ENCODE data around the gene AIRE.

The AIRE gene

DNA sequence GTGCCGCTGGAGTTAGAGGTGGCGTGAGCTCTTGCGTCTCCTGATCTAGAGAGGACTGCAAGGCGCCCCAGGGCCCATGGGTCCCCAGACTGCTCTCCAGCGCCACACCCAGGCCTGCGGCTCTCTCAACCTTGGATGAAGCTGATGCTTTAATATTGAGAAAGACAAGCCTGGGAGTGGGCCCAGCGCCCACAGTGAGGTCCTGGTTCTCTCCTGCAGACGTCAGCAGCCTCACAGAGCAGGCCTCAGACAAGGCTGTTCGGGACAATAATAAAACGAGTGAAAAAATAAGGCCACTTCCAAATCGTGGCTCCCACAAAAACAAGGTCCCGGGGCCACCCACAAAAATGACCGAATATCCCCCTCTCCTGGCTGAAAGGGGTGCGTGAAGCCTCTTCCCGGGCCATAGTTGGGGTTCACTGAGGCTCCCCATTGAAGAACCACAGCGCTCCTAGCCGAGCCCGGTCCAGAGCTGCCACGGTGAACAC is 18.0 kb upstream of the AIRE start:
- FAIRE-seq = no peak
- TF ChIP-seq PAX5 (IDR thresholded peaks at IDR 0.05; ENCODE audit: insufficient read depth, low read length, severe bottlenecking) (no peak), POLR2A (IDR thresholded peaks at IDR 0.05; ENCODE audit: low read depth, low read length) (no peak), SPI1 (IDR thresholded peaks at IDR 0.05; ENCODE audit: low read depth, low read length) (no peak), POLR2AphosphoS5 (IDR thresholded peaks at IDR 0.05; ENCODE audit: low read depth, low read length) (no peak), POU2F2 (IDR thresholded peaks at IDR 0.05; ENCODE audit: low read depth, low read length) (no peak), TAF1 (IDR thresholded peaks at IDR 0.05; ENCODE audit: low read depth, low read length) (no peak)
- no peak for DNase-seq (ENCODE audit: insufficient read length, low spot score)

DNA sequence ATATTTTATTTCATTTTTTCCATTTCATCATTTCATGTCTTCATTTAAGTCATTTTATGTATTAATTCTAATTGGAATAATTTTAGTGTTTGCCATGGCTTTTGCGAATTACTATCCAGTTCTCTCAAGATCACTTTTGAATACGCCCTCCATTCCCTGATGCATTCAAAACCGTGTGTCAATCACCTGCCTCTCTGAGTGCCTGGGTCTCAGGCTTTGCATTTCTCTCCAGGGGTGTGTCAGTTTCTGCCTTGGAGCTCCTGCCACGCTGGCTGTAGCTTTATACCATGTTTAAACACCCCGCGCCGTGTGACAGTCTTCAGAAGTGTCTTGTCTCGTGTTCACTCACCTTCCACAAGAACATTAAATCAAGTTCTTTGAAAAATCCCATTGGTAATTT is 16.6 kb upstream of the AIRE start:
- DNase-seq (ENCODE audit: insufficient read length, low spot score) = no peak
- TF ChIP-seq PAX5 (IDR thresholded peaks at IDR 0.05; ENCODE audit: insufficient read depth, low read length, severe bottlenecking) (no peak), POLR2AphosphoS5 (IDR thresholded peaks at IDR 0.05; ENCODE audit: low read depth, low read length) (no peak), POLR2A (IDR thresholded peaks at IDR 0.05; ENCODE audit: low read depth, low read length) (no peak), TAF1 (IDR thresholded peaks at IDR 0.05; ENCODE audit: low read depth, low read length) (no peak), POU2F2 (IDR thresholded peaks at IDR 0.05; ENCODE audit: low read depth, low read length) (no peak), SPI1 (IDR thresholded peaks at IDR 0.05; ENCODE audit: low read depth, low read length) (no peak)
- no peak for FAIRE-seq

- FAIRE-seq = no peak
- DNase-seq (ENCODE audit: insufficient read length, low spot score) = no peak
- TF ChIP-seq POU2F2 (IDR thresholded peaks at IDR 0.05; ENCODE audit: low read depth, low read length) (no peak), PAX5 (IDR thresholded peaks at IDR 0.05; ENCODE audit: insufficient read depth, low read length, severe bottlenecking) (no peak), TAF1 (IDR thresholded peaks at IDR 0.05; ENCODE audit: low read depth, low read length) (no peak), POLR2A (IDR thresholded peaks at IDR 0.05; ENCODE audit: low read depth, low read length) (no peak), SPI1 (IDR thresholded peaks at IDR 0.05; ENCODE audit: low read depth, low read length) (no peak), POLR2AphosphoS5 (IDR thresholded peaks at IDR 0.05; ENCODE audit: low read depth, low read length) (no peak)
Measured at GRCh38 chr21:44271558-44272283, 14.0 kb upstream of the AIRE start.

GRCh38 chr21:44272284-44272858 is 13.3 kb upstream of the AIRE start:
- FAIRE-seq (no peak), DNase-seq (ENCODE audit: insufficient read length, low spot score) (no peak)
- TF ChIP-seq POLR2A (IDR thresholded peaks at IDR 0.05; ENCODE audit: low read depth, low read length) (no peak), SPI1 (IDR thresholded peaks at IDR 0.05; ENCODE audit: low read depth, low read length) (no peak), TAF1 (IDR thresholded peaks at IDR 0.05; ENCODE audit: low read depth, low read length) (no peak), POU2F2 (IDR thresholded peaks at IDR 0.05; ENCODE audit: low read depth, low read length) (no peak), PAX5 (IDR thresholded peaks at IDR 0.05; ENCODE audit: insufficient read depth, low read length, severe bottlenecking) (no peak), POLR2AphosphoS5 (IDR thresholded peaks at IDR 0.05; ENCODE audit: low read depth, low read length) (no peak)

- no peak for FAIRE-seq
- TF ChIP-seq POU2F2 (IDR thresholded peaks at IDR 0.05; ENCODE audit: low read depth, low read length) (no peak), PAX5 (IDR thresholded peaks at IDR 0.05; ENCODE audit: insufficient read depth, low read length, severe bottlenecking) (no peak), TAF1 (IDR thresholded peaks at IDR 0.05; ENCODE audit: low read depth, low read length) (no peak), SPI1 (IDR thresholded peaks at IDR 0.05; ENCODE audit: low read depth, low read length) (no peak), POLR2AphosphoS5 (IDR thresholded peaks at IDR 0.05; ENCODE audit: low read depth, low read length) (no peak), POLR2A (IDR thresholded peaks at IDR 0.05; ENCODE audit: low read depth, low read length) (no peak)
Measured at GRCh38 chr21:44273046-44273445, 12.6 kb upstream of the AIRE start.

DNA sequence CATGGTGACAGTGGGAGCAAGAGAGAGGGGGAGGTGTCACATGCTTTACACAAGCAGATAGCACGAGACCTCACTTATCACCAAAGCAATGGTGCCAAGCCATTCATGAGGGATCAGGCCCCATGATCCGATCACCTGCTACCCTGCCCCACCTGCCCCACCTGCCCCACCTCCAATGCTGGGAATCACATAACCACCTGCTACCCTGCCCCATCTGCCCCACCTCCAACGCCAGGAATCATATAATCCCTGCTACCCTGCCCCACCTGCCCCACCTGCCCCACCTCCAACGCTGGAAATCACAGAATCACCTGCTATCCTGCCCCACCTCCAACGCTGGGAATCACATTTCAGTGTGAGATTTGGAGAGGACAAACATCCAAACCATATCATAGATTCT is 10.6 kb upstream of the AIRE start:
- no peak for FAIRE-seq
- no peak for DNase-seq (ENCODE audit: insufficient read length, low spot score)
- no peak for TF ChIP-seq SPI1 (IDR thresholded peaks at IDR 0.05; ENCODE audit: low read depth, low read length)
- no peak for TF ChIP-seq POLR2A (IDR thresholded peaks at IDR 0.05; ENCODE audit: low read depth, low read length)
- TF ChIP-seq TAF1 (IDR thresholded peaks at IDR 0.05; ENCODE audit: low read depth, low read length) = no peak
- TF ChIP-seq POU2F2 (IDR thresholded peaks at IDR 0.05; ENCODE audit: low read depth, low read length) = no peak
- TF ChIP-seq PAX5 (IDR thresholded peaks at IDR 0.05; ENCODE audit: insufficient read depth, low read length, severe bottlenecking) = no peak
- TF ChIP-seq POLR2AphosphoS5 (IDR thresholded peaks at IDR 0.05; ENCODE audit: low read depth, low read length) = no peak

More at GRCh38 chr21:44273046-44273445, 12.6 kb upstream of the AIRE start:
- no peak for DNase-seq (ENCODE audit: insufficient read length, low spot score)

DNA sequence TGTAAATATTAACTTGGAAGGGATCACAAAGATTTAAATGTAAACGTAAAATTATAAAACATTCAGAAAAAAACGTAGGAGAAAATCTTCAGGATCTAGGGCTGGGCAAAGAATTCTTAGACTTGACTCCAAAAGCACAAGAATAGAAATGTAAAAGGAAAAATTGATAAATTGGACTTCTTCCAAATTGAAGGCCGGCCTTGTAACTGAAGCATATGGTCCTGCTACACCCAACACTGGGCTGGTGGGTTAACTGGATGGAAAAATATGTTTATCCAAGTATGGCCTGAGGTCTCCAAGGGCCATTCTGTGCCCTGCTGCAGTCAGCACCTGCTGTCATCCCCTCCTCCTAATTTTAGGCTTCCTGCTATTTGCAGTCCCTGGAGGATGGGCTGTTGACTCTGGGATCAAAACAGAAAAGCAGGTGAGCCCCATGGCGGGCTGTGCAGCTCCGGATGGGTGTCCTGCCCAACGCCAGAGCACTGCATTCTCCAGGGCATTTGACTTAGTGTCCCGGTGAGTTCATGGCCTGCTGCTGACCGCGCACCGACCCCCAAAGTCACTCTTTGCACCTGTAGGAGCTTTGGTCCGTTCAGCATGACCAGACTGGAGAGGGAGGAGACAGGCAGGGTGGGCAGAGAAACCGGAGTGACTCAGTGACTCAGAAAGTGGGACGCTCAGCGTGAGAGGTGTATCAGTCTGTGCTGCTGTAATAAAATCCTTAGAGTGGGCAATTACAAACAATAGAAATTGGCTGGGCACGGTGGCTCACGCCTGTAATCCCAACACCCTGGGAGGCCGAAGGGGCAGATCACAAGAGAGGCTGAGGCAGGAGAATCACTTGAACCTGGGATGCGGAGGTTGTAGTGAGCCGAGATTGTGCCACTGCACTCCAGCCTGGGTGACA is 6.1 kb upstream of the AIRE start:
- no peak for FAIRE-seq

GRCh38 chr21:44281801-44282200 is 3.9 kb upstream of the AIRE start:
- FAIRE-seq = no peak
- no peak for DNase-seq (ENCODE audit: insufficient read length, low spot score)
- TF ChIP-seq PAX5 (IDR thresholded peaks at IDR 0.05; ENCODE audit: insufficient read depth, low read length, severe bottlenecking) (no peak), TAF1 (IDR thresholded peaks at IDR 0.05; ENCODE audit: low read depth, low read length) (no peak), POU2F2 (IDR thresholded peaks at IDR 0.05; ENCODE audit: low read depth, low read length) (no peak), SPI1 (IDR thresholded peaks at IDR 0.05; ENCODE audit: low read depth, low read length) (no peak), POLR2AphosphoS5 (IDR thresholded peaks at IDR 0.05; ENCODE audit: low read depth, low read length) (no peak), POLR2A (IDR thresholded peaks at IDR 0.05; ENCODE audit: low read depth, low read length) (no peak)

More for the DNA sequence above, 6.1 kb upstream of the AIRE start:
- no peak for DNase-seq (ENCODE audit: insufficient read length, low spot score)
- TF ChIP-seq POLR2AphosphoS5 (IDR thresholded peaks at IDR 0.05; ENCODE audit: low read depth, low read length) (no peak), POLR2A (IDR thresholded peaks at IDR 0.05; ENCODE audit: low read depth, low read length) (no peak), TAF1 (IDR thresholded peaks at IDR 0.05; ENCODE audit: low read depth, low read length) (no peak), PAX5 (IDR thresholded peaks at IDR 0.05; ENCODE audit: insufficient read depth, low read length, severe bottlenecking) (no peak), POU2F2 (IDR thresholded peaks at IDR 0.05; ENCODE audit: low read depth, low read length) (no peak), SPI1 (IDR thresholded peaks at IDR 0.05; ENCODE audit: low read depth, low read length) (no peak)

Data from GM12891 (cell line).